ENCODE measurements around the gene MUC6.

The MUC6 gene

GRCh38 chr11:1060410-1060809 lies 23.9 kb upstream of the MUC6 start:
- no peak overlapping the region for H3K27ac ChIP-seq (ENCODE audit: extremely low read depth, low read depth, low read length)
- ChIA-PET CTCF (interaction anchor here (0.5 to 1.0 kb wide), 3 partner anchors 10 to 1486 kb away, joined by 3 read pairs; no protein-coding TSS in a partner anchor), POLR2A (no interaction called here)
- no peaks in the 10 kb centered on the region for H3K36me3 ChIP-seq (ENCODE audit: control insufficient read depth in 2 of 2, insufficient read depth in 1 of 2, low read length in 2 of 2)
- no peak for TF ChIP-seq ZNF707 (tag by site-specific recombination; IDR thresholded peaks at IDR 0.05)
- no peak for TF ChIP-seq ZEB2 (tag by site-specific recombination; IDR thresholded peaks at IDR 0.05)
- no peak for TF ChIP-seq ZNF335 (tag by site-specific recombination; conservative IDR thresholded peaks at IDR 0.05)
- TF ChIP-seq ZFP69B (tag by site-specific recombination; IDR thresholded peaks at IDR 0.05) = no peak
- no peak for TF ChIP-seq ZNF555 (tag by site-specific recombination; conservative IDR thresholded peaks at IDR 0.05)
- no peak for TF ChIP-seq ZNF837 (tag by site-specific recombination; IDR thresholded peaks at IDR 0.05)
- no peak for TF ChIP-seq HOXD13 (CRISPR knock-in tag; IDR thresholded peaks at IDR 0.05; ENCODE audit: borderline replicate concordance)
- no peak for TF ChIP-seq ZNF280C (tag by site-specific recombination; IDR thresholded peaks at IDR 0.05)
- TF ChIP-seq KLF17 (tag by site-specific recombination; IDR thresholded peaks at IDR 0.05) = no peak
- TF ChIP-seq ZNF785 (tag by site-specific recombination; IDR thresholded peaks at IDR 0.05) = no peak
- no peak for TF ChIP-seq ZNF561 (tag by site-specific recombination; IDR thresholded peaks at IDR 0.05; ENCODE audit: borderline replicate concordance)
- H3K4me1 ChIP-seq (ENCODE audit: control insufficient read depth, insufficient read depth, low read length) = no peaks in the 10 kb centered on the region
- H3K9me3 ChIP-seq (ENCODE audit: control insufficient read depth, insufficient read depth, low read depth, low read length) = no peaks in the 10 kb centered on the region
- no peak overlapping the region for H3K4me3 ChIP-seq (ENCODE audit: low read depth, low read length)

- no peak overlapping the region for H3K4me3 ChIP-seq (ENCODE audit: low read depth, low read length)
- no peaks in the 10 kb centered on the region for H3K9me3 ChIP-seq (ENCODE audit: control insufficient read depth, insufficient read depth, low read depth, low read length)
- POLR2A ChIA-PET = no interaction called here
- H3K36me3 ChIP-seq (ENCODE audit: control insufficient read depth in 2 of 2, insufficient read depth in 1 of 2, low read length in 2 of 2) = no peaks in the 10 kb centered on the region
- no peak overlapping the region for H3K27ac ChIP-seq (ENCODE audit: extremely low read depth, low read depth, low read length)
- CTCF ChIA-PET = interaction anchor here (0.7 to 1.0 kb wide), 2 partner anchors 9 to 1487 kb away, joined by 3 read pairs; no protein-coding TSS in a partner anchor
- no peaks in the 10 kb centered on the region for H3K4me1 ChIP-seq (ENCODE audit: control insufficient read depth, insufficient read depth, low read length)
- TF ChIP-seq OVOL3 (tag by site-specific recombination; IDR thresholded peaks at IDR 0.05) = no peak
Observed at GRCh38 chr11:1059759-1060158, 23.2 kb upstream of the MUC6 start.

- Histone ChIP-seq H3K36me3 (ENCODE audit: control insufficient read depth in 2 of 2, insufficient read depth in 1 of 2, low read length in 2 of 2) (no peaks in the 10 kb centered on the region), H3K9me3 (ENCODE audit: control insufficient read depth, insufficient read depth, low read depth, low read length) (no peaks in the 10 kb centered on the region), H3K4me1 (ENCODE audit: control insufficient read depth, insufficient read depth, low read length) (no peaks in the 10 kb centered on the region), H3K4me3 (ENCODE audit: low read depth, low read length) (no peak overlapping the region), H3K27ac (ENCODE audit: extremely low read depth, low read depth, low read length) (no peak overlapping the region)
- CTCF ChIA-PET = no interaction called here
- TF ChIP-seq ZNF707 (tag by site-specific recombination; IDR thresholded peaks at IDR 0.05) (no peak), HIC1 (tag by site-specific recombination; IDR thresholded peaks at IDR 0.05) (no peak), ZIC2 (tag by site-specific recombination; IDR thresholded peaks at IDR 0.05) (no peak)
- POLR2A ChIA-PET = interaction anchor here (0.7 kb wide), 1 partner anchor 255 kb away, joined by 4 read pairs; no protein-coding TSS in a partner anchor
Observed at GRCh38 chr11:1057806-1058205, 21.3 kb upstream of the MUC6 start.
